ENCODE data around the gene AGPAT1. TPM values are rescaled to one million over a fixed set of nuclear protein-coding genes. Genes with fewer than 3 reads are reported as not detected.

AGPAT1 gene
- total RNA-seq, 1 donor from 2014 or later: 81.1 TPM

- no peak overlapping the region for H3K27ac Mint-ChIP-seq (ENCODE audit: unreplicated experiment)
- H3K9me3 Mint-ChIP-seq (ENCODE audit: unreplicated experiment): no peaks in the 10 kb centered on the region
- no peak overlapping the region for H3K4me3 Mint-ChIP-seq (ENCODE audit: unreplicated experiment)
- peaks cover 49% of the 10 kb centered on the region for H3K36me3 Mint-ChIP-seq (ENCODE audit: unreplicated experiment)
- H3K4me1 Mint-ChIP-seq (ENCODE audit: unreplicated experiment): peaks cover 3% of the 10 kb centered on the region
- DNase-seq (ENCODE audit: extremely low spot score, unreplicated experiment): no peak
- TF ChIP-seq, protein P1, sequence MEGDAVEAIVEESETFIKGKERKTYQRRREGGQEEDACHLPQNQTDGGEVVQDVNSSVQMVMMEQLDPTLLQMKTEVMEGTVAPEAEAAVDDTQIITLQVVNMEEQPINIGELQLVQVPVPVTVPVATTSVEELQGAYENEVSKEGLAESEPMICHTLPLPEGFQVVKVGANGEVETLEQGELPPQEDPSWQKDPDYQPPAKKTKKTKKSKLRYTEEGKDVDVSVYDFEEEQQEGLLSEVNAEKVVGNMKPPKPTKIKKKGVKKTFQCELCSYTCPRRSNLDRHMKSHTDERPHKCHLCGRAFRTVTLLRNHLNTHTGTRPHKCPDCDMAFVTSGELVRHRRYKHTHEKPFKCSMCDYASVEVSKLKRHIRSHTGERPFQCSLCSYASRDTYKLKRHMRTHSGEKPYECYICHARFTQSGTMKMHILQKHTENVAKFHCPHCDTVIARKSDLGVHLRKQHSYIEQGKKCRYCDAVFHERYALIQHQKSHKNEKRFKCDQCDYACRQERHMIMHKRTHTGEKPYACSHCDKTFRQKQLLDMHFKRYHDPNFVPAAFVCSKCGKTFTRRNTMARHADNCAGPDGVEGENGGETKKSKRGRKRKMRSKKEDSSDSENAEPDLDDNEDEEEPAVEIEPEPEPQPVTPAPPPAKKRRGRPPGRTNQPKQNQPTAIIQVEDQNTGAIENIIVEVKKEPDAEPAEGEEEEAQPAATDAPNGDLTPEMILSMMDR (IDR thresholded peaks at IDR 0.05): no peak
- no peaks in the 10 kb centered on the region for H3K27me3 Mint-ChIP-seq (ENCODE audit: unreplicated experiment)
Measured at GRCh38 chr6:32166411-32167061, 9.3 kb downstream of the AGPAT1 start.

DNA sequence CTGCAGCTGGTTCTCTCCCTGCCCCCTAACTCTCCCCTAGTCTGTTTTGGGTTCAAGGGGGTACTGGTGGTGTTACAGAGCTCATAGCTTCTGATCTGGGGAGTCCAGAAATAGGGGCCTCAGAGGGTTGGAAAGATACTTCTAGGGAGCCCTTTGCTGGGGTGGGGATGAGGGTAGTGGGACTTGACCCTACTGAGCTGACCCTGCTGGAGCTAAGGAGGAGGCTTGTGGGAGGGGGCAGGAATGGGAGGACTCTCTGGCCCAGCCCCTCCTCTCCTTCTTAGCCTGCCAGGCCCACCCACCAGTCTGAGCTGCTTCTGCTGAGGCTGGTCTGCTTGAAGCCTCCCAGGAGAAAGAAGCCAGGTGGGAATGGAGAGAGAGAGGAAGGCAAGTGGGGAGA is 11.6 kb downstream of the AGPAT1 start, which contains the start of gene EGFL8:
EGFL8 (plus strand) TSS at position 301 of the 400 bp plus-strand sequence. CDS start 1,571 bp downstream, outside the sequence.
- Mint-ChIP-seq H3K27me3 (ENCODE audit: unreplicated experiment) (no peaks in the 10 kb centered on the region), H3K36me3 (ENCODE audit: unreplicated experiment) (peaks cover 31% of the 10 kb centered on the region), H3K9me3 (ENCODE audit: unreplicated experiment) (no peaks in the 10 kb centered on the region), H3K4me1 (ENCODE audit: unreplicated experiment) (peaks cover 3% of the 10 kb centered on the region), H3K27ac (ENCODE audit: unreplicated experiment) (no peak within 1 kb of the TSS), H3K4me3 (ENCODE audit: unreplicated experiment) (no peak within 1 kb of the TSS)
- TF ChIP-seq, protein P1 (IDR thresholded peaks at IDR 0.05): no peak
- no peak for DNase-seq (ENCODE audit: extremely low spot score, unreplicated experiment)

GRCh38 chr6:32163559-32164258 is 12.2 kb downstream of the AGPAT1 start:
- H3K27ac Mint-ChIP-seq (ENCODE audit: unreplicated experiment): no peak overlapping the region
- peaks cover 1% of the 10 kb centered on the region for H3K4me1 Mint-ChIP-seq (ENCODE audit: unreplicated experiment)
- TF ChIP-seq, protein P1 (IDR thresholded peaks at IDR 0.05): no peak
- no peaks in the 10 kb centered on the region for H3K9me3 Mint-ChIP-seq (ENCODE audit: unreplicated experiment)
- H3K4me3 Mint-ChIP-seq (ENCODE audit: unreplicated experiment): no peak overlapping the region
- H3K36me3 Mint-ChIP-seq (ENCODE audit: unreplicated experiment): peaks cover 29% of the 10 kb centered on the region
- H3K27me3 Mint-ChIP-seq (ENCODE audit: unreplicated experiment): no peaks in the 10 kb centered on the region
- DNase-seq (ENCODE audit: extremely low spot score, unreplicated experiment): no peak

GRCh38 chr6:32158052-32158451 is 17.8 kb downstream of the AGPAT1 start:
- Mint-ChIP-seq H3K27me3 (ENCODE audit: unreplicated experiment) (no peaks in the 10 kb centered on the region), H3K36me3 (ENCODE audit: unreplicated experiment) (peaks cover 23% of the 10 kb centered on the region), H3K4me3 (ENCODE audit: unreplicated experiment) (no peak overlapping the region), H3K4me1 (ENCODE audit: unreplicated experiment) (peaks cover 16% of the 10 kb centered on the region), H3K27ac (ENCODE audit: unreplicated experiment) (no peak overlapping the region), H3K9me3 (ENCODE audit: unreplicated experiment) (no peaks in the 10 kb centered on the region)
- no peak for DNase-seq (ENCODE audit: extremely low spot score, unreplicated experiment)
- TF ChIP-seq, protein P1 (IDR thresholded peaks at IDR 0.05): no peak

DNA sequence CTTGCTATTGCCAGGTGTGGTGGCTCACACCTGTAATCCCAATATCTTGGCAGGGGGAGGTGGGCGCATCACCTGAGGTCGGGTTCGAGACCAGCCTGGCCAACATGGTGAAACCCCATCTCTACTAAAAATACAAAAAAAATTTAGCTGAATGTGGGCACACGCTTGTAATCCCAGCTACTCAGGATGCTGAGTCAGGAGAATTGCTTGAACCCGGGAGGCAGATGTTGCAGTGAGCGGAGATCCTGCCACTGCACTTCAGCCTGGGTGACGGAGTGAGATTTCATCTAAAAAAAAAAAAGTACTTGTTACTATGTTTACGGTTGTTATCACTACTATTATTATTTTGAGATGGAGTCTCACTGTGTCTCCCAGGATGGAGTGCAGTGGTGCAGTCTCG is 19.0 kb downstream of the AGPAT1 start:
- Mint-ChIP-seq H3K4me3 (ENCODE audit: unreplicated experiment) (no peak overlapping the region), H3K36me3 (ENCODE audit: unreplicated experiment) (peaks cover 18% of the 10 kb centered on the region), H3K27me3 (ENCODE audit: unreplicated experiment) (no peaks in the 10 kb centered on the region), H3K27ac (ENCODE audit: unreplicated experiment) (no peak overlapping the region), H3K9me3 (ENCODE audit: unreplicated experiment) (no peaks in the 10 kb centered on the region), H3K4me1 (ENCODE audit: unreplicated experiment) (peaks cover 27% of the 10 kb centered on the region)
- no peak for DNase-seq (ENCODE audit: extremely low spot score, unreplicated experiment)
- TF ChIP-seq, protein P1 (IDR thresholded peaks at IDR 0.05): no peak

Data from osteocyte (in vitro differentiated cells).